Liver (tissue), 3 donors: ENCODE results near the gene PIGQ.

Experiments used
- FOXA1 ChIP-seq: IDR thresholded peaks from 2 replicates; pipeline ENCODE4 v1.6.1; 2016; ENCODE audit warnings: antibody characterized with exemption
- GABPA ChIP-seq, 2 donors: IDR thresholded peaks in 1 of 2; conservative IDR thresholded peaks in 1 of 2; 2 replicates each; pipeline ENCODE4 v1.6.1; 2016; ENCODE audit warnings: antibody characterized with exemption in 2 of 2, mild to moderate bottlenecking in 1 of 2, moderate library complexity in 1 of 2
- JUND ChIP-seq, 2 donors: IDR thresholded peaks; 2 replicates each; pipeline ENCODE4 v1.6.1; 2016; ENCODE audit warnings: antibody characterized with exemption in 2 of 2
- SP1 ChIP-seq: IDR thresholded peaks from 2 replicates; pipeline ENCODE4 v1.6.1; 2018; ENCODE audit warnings: antibody characterized with exemption, mild to moderate bottlenecking
- TAF1 ChIP-seq: conservative IDR thresholded peaks from 2 replicates; pipeline ENCODE4 v1.6.1; 2016; ENCODE audit warnings: antibody characterized with exemption, mild to moderate bottlenecking
- YY1 ChIP-seq: IDR thresholded peaks from 2 replicates; pipeline ENCODE4 v1.6.1; 2016; ENCODE audit warnings: antibody characterized with exemption, mild to moderate bottlenecking
- TF ChIP-seq, protein P1 (sequence below): fragments of 150-350 bp; IDR thresholded peaks from 2 replicates; pipeline ENCODE4 v1.5.1; 2017; ENCODE audit warnings: improper control_type of control experiment, low read depth, low read length; ENCODE audit not compliant: missing input control
- TF ChIP-seq, protein P2 (sequence below): IDR thresholded peaks from 2 replicates; pipeline ENCODE4 v1.6.1; 2016; ENCODE audit warnings: antibody characterized with exemption
- TF ChIP-seq, protein P3 (sequence below): IDR thresholded peaks from 2 replicates; pipeline ENCODE4 v1.6.1; 2016; ENCODE audit warnings: antibody characterized with exemption
- TF ChIP-seq, protein P4 (sequence below): IDR thresholded peaks from 2 replicates; pipeline ENCODE4 v1.6.1; 2016; ENCODE audit warnings: antibody characterized with exemption, mild to moderate bottlenecking
- donor health status: healthy.
- donor health status: healthy.

DNA sequence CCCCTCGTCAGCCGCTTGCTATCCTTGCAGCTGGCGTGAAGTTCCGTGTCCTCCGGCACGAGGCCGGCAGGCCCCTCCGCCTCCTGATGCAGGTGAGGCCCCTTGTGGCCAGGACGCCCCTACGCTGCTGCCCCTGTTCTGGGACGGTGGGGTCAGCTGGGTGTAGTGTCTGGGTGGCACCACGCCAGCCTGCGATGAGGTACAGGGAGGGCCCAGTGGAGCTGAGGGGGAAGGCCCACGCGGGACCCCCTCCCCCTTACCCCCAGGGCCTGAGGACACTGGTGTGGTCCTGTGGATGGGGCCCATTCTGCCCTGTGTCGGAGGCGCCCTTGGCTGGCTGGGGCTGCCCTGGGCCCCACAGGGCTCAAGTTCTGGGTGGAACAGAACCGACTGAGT, 12.4 kb downstream of the PIGQ start:
- TF ChIP-seq, protein P1, sequence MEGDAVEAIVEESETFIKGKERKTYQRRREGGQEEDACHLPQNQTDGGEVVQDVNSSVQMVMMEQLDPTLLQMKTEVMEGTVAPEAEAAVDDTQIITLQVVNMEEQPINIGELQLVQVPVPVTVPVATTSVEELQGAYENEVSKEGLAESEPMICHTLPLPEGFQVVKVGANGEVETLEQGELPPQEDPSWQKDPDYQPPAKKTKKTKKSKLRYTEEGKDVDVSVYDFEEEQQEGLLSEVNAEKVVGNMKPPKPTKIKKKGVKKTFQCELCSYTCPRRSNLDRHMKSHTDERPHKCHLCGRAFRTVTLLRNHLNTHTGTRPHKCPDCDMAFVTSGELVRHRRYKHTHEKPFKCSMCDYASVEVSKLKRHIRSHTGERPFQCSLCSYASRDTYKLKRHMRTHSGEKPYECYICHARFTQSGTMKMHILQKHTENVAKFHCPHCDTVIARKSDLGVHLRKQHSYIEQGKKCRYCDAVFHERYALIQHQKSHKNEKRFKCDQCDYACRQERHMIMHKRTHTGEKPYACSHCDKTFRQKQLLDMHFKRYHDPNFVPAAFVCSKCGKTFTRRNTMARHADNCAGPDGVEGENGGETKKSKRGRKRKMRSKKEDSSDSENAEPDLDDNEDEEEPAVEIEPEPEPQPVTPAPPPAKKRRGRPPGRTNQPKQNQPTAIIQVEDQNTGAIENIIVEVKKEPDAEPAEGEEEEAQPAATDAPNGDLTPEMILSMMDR, result no peak
- TF ChIP-seq, protein P2, sequence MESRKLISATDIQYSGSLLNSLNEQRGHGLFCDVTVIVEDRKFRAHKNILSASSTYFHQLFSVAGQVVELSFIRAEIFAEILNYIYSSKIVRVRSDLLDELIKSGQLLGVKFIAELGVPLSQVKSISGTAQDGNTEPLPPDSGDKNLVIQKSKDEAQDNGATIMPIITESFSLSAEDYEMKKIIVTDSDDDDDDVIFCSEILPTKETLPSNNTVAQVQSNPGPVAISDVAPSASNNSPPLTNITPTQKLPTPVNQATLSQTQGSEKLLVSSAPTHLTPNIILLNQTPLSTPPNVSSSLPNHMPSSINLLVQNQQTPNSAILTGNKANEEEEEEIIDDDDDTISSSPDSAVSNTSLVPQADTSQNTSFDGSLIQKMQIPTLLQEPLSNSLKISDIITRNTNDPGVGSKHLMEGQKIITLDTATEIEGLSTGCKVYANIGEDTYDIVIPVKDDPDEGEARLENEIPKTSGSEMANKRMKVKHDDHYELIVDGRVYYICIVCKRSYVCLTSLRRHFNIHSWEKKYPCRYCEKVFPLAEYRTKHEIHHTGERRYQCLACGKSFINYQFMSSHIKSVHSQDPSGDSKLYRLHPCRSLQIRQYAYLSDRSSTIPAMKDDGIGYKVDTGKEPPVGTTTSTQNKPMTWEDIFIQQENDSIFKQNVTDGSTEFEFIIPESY, result no peak
- TF ChIP-seq FOXA1 (no peak), GABPA (IDR thresholded peaks at IDR 0.05 in 1 of 2, conservative IDR thresholded peaks at IDR 0.05 in 1 of 2) (no peak), YY1 (no peak), TAF1 (no peak), SP1 (no peak), JUND (IDR thresholded peaks at IDR 0.05) (no peak)
- TF ChIP-seq, protein P3, sequence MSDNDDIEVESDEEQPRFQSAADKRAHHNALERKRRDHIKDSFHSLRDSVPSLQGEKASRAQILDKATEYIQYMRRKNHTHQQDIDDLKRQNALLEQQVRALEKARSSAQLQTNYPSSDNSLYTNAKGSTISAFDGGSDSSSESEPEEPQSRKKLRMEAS, result no peak
- TF ChIP-seq, protein P4, sequence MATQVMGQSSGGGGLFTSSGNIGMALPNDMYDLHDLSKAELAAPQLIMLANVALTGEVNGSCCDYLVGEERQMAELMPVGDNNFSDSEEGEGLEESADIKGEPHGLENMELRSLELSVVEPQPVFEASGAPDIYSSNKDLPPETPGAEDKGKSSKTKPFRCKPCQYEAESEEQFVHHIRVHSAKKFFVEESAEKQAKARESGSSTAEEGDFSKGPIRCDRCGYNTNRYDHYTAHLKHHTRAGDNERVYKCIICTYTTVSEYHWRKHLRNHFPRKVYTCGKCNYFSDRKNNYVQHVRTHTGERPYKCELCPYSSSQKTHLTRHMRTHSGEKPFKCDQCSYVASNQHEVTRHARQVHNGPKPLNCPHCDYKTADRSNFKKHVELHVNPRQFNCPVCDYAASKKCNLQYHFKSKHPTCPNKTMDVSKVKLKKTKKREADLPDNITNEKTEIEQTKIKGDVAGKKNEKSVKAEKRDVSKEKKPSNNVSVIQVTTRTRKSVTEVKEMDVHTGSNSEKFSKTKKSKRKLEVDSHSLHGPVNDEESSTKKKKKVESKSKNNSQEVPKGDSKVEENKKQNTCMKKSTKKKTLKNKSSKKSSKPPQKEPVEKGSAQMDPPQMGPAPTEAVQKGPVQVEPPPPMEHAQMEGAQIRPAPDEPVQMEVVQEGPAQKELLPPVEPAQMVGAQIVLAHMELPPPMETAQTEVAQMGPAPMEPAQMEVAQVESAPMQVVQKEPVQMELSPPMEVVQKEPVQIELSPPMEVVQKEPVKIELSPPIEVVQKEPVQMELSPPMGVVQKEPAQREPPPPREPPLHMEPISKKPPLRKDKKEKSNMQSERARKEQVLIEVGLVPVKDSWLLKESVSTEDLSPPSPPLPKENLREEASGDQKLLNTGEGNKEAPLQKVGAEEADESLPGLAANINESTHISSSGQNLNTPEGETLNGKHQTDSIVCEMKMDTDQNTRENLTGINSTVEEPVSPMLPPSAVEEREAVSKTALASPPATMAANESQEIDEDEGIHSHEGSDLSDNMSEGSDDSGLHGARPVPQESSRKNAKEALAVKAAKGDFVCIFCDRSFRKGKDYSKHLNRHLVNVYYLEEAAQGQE, result no peak
